H7 (cell line): ENCODE measurements around the gene MUC5AC. TPM values are rescaled to one million over a fixed set of nuclear protein-coding genes. Genes with fewer than 3 reads are reported as not detected.
A peak's percentile ranks its signal among the peaks of the same experiment; 100 is the strongest.

Experiments
- DNase-seq: peaks from one replicate; pipeline ENCODE4 v3.0.0; 2012
- H3K27me3 ChIP-seq: 2 replicates; pipeline ENCODE4 v1.6.0; 2011; ENCODE audit warnings: mild to moderate bottlenecking, low read length; ENCODE audit not compliant: control insufficient read depth, insufficient read depth
- H3K36me3 ChIP-seq: replicated peaks from 2 replicates; pipeline ENCODE4 v1.5.1; 2011; ENCODE audit warnings: low read length; ENCODE audit not compliant: control insufficient read depth, insufficient read depth
- H3K4me3 ChIP-seq: 2 replicates; pipeline ENCODE4 v1.5.1; 2011; ENCODE audit warnings: low read depth, mild to moderate bottlenecking, control low read depth, low read length, moderate library complexity; ENCODE audit not compliant: insufficient read depth
- total RNA-seq: library from RNA; depleted of rRNA; stranded (reverse); fragments of >200 nt; shearing (Covaris generic); gene quantifications from 2 replicates; pipeline ENCODE4 v1.2.3, GENCODE V29; 2014

MUC5AC gene
- total RNA-seq, 1 experiment from 2014 or later = not detected

- Histone ChIP-seq H3K27me3 (no peaks in the 10 kb centered on the region), H3K36me3 (no peaks in the 10 kb centered on the region), H3K4me3 (no peak overlapping the region)
- peak; percentile 65 for DNase-seq
Observed at GRCh38 chr11:1129143-1129610, 28.6 kb upstream of the MUC5AC start.

DNA sequence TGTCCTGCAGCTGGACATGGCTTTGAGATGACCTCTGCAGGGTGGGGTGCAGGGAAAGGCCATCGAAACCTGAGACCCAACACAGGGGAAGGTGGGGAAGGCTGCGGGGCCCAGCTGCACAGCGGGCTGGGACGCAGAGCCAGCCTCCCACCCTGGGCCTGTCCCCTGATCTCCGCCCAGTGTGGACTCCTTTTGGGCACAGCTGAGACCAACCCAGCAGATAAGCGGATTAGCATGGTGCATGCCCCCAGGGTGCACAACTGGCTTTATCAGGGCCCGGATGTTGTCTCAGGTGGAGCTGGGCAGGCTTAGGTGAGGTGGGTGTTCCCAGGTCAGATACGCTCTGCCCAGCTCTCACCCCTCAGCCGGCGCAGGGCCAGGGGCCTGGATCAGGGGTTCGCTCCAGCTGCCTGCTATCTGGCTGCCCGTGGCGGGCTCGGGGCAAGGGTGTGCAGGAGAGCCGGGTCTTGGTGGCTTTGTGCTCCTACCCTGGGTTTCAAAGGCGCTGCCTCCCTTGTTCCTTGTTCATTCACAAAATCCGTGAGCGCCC lies 28.1 kb upstream of the MUC5AC start:
- H3K4me3 ChIP-seq = no peak overlapping the region
- DNase-seq = peak; percentile 58
- H3K27me3 ChIP-seq = no peaks in the 10 kb centered on the region
- no peaks in the 10 kb centered on the region for H3K36me3 ChIP-seq

DNA sequence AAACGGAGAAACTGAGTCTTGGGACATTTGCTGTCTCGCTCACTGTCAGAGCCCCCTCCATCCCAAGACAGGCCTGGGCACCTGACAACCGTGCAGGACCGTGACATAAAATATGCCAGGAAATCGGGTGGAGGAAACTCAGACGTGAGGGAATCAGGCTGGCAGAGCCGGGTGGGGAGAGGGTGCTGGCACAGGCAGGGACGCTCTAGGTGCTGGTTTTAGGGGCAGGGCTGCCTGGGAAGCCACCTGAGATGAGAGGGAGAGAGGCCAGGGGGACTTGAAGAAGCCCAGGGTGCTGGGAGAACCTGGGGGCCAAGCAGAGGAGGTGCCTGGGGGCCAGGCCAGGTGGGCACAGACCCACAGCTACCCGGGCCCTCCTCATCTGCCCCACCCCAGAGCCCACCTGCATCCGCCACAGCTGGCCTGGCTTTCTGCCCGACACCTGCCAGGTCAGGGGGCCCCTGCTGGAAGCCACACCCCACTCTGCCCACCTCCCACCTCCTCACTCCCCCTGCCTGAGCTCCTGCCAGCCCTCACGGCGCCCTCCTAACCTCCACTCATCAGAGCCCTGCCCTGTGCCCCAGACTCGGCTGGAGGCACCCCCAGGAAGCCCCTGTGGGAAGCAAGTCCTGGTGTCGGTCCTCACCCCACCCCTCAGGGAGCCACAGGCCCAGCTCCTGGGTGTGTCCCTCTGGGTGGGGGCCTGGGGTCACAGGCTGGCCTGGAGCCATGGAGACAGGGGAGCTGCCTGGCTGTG lies 27.3 kb upstream of the MUC5AC start:
- Histone ChIP-seq H3K4me3 (no peak overlapping the region), H3K27me3 (no peaks in the 10 kb centered on the region), H3K36me3 (no peaks in the 10 kb centered on the region)
- DNase-seq = peak; percentile 57

DNA sequence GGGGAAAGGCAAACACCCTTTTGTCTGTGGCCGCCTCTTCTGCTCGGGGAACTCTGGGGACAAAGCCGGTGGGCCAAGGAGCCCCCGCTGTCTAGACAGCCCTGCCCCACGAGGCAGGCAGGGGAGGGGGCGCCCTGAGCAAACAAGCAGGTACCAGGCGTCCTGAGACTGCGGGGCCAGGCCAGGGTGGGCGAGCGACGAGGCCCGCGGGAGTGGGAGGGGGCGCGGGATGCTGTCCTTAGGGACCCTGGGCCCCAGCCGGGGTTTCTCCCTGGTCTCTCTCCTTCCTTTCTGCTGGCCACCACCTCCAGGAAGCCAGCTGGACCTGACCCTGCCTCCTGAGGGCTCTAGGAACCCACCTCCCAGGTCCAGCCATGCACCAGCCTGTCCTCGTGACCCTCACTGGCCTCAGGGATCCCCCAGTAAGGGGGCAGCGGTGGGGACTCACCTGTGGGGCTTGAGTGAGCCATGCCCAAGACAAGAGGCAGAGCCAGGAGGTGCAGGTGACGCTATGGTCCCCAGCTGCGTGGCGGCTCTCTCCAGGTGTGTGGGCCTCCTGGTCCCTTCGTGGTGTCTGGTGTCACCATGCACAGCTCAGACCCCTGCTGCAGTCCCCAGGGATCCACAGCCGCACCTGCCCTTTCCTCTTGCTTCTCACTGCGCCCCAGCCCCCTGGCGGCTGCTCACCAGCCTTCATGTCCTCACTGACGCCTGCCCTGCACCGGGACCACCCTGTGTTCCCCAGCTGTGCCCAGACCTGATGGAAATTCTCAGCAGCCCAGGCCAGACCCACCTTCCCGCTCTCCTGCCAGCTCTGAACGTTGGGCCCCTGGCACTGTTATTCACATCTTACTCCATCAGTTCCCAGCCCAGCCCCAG lies 26.5 kb upstream of the MUC5AC start:
- DNase-seq = peak; percentile 70
- Histone ChIP-seq H3K27me3 (no peaks in the 10 kb centered on the region), H3K4me3 (no peak overlapping the region)

GRCh38 chr11:1134848-1135445 lies 22.8 kb upstream of the MUC5AC start:
- Histone ChIP-seq H3K36me3 (no peaks in the 10 kb centered on the region), H3K27me3 (no peaks in the 10 kb centered on the region), H3K4me3 (no peak overlapping the region)
- DNase-seq = no peak

More for the DNA sequence above, 26.5 kb upstream of the MUC5AC start:
- no peaks in the 10 kb centered on the region for H3K36me3 ChIP-seq

DNA sequence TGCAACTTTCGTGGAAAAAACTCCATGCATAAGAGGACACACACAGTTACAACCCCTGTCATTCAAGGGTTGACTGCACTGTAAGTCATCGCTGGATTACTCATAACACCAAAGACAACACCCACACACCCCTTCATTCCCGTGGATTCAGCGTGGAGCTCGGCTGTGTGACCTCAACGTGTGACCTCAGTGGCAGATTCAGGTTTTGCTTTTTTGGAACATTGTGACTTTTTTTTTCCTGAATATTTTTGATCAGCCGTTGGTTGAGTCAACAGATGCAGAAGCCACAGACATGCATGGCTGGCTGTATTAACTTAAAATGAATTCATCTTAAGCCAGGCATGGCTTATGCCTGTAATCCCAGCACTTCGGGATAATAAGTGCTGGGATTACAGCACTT lies 19.7 kb upstream of the MUC5AC start:
- H3K27me3 ChIP-seq = no peaks in the 10 kb centered on the region
- no peak for DNase-seq
- H3K36me3 ChIP-seq = no peaks in the 10 kb centered on the region
- no peak overlapping the region for H3K4me3 ChIP-seq

DNA sequence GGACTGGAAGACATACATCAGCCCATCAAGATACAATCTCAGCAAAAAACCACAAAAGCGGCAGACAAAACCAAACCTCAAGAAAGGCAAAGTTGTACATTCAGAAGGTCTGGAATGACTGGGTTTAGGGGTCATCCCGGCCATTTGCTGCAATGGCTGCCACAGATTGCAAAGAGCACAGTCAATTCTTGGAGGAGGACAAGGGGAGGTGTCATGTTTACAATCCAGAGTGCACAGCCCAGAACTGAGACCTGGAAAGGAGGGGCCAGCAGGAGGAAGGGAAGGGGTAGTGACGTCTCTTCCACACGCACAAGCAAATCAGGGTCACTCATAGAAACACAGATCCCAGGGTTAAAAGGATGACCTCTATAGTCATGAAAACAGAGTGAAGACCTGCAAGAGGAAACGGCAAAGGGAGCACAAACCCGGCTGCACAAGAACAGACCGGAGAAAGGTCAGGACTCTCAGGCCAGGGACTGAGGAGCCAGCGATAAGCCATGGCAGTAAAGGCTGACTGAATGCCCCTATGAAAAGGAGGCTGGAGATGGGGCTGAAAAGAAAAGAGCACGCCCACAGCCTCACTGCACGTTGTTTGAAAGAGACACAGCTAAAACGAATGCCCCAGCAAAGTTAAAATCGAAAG lies 18.2 kb upstream of the MUC5AC start:
- DNase-seq = no peak
- no peaks in the 10 kb centered on the region for H3K36me3 ChIP-seq
- H3K27me3 ChIP-seq = no peaks in the 10 kb centered on the region
- H3K4me3 ChIP-seq = no peak overlapping the region

DNA sequence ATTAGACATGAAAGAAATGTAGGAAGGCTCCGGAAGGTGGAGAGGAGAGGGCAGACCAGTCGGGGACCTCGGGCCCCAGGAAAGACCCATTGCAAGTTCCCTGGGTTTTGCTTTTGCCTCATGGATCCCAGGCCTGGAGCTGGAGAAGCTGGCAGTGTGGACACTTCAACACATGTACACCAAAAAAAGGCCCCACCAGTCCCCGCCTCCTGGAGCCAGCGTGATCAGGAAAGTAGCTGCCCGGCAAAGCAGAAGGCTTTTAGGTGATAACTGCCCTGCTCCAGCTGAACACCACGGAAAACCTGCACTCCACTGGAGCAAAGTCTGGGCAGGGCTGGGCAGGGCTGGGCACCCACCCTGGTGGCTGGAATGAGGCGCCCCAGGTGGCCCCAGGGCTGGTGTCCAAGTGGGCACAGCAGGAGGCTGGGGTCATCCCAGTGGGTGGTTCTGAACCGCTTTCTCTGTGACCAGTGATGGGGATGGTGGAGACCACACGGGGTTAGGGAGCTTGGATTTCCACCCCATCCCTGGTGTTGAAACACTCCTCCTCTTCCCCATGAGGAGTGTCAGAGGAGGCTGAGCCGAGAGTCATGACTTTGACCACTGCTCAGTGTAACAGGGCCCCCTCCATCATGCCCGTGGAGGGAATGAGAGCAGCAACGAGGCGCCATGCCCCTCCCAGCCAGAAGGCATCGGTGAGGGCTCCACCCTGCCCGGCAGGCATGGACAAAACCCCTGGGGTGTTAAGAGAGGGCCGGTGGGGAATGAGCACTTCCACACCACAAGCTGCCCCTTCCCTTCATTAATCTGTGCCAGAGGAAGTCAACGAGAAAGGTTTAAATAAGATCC lies 16.9 kb upstream of the MUC5AC start:
- H3K27me3 ChIP-seq = no peaks in the 10 kb centered on the region
- no peak overlapping the region for H3K4me3 ChIP-seq
- H3K36me3 ChIP-seq = no peaks in the 10 kb centered on the region
- DNase-seq = no peak

GRCh38 chr11:1146365-1146764 lies 11.4 kb upstream of the MUC5AC start:
- H3K27me3 ChIP-seq = no peaks in the 10 kb centered on the region
- DNase-seq = peak; percentile 35
- no peaks in the 10 kb centered on the region for H3K36me3 ChIP-seq
- H3K4me3 ChIP-seq = no peak overlapping the region

GRCh38 chr11:1147792-1148191 lies 10.0 kb upstream of the MUC5AC start:
- Histone ChIP-seq H3K27me3 (no peaks in the 10 kb centered on the region), H3K4me3 (no peak overlapping the region), H3K36me3 (no peaks in the 10 kb centered on the region)
- DNase-seq = no peak

GRCh38 chr11:1148752-1149180 lies 9.0 kb upstream of the MUC5AC start:
- Histone ChIP-seq H3K4me3 (no peak overlapping the region), H3K27me3 (no peaks in the 10 kb centered on the region), H3K36me3 (no peaks in the 10 kb centered on the region)
- DNase-seq = peak; percentile 33

DNA sequence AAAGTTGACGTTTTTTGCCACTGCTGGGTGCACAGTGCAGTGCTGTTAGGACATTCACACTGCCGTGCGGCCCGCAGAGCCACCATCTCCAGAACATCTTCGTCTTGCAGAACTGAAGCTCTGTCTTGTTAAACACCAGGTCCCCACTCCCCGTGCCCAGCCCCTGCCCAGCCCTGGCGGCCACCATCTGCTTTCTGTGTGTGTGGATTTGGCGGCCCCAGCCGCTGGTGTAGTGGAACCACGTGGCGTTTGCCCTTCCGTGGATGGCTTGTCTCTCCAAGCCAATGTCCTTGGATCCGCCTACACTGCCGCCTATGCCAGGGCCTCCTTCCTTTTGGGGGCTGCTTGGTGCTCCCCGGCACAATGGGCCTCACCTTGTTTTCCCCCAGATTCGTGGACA lies 8.2 kb upstream of the MUC5AC start:
- H3K4me3 ChIP-seq = no peak overlapping the region
- DNase-seq = peak; percentile 18
- H3K27me3 ChIP-seq = no peaks in the 10 kb centered on the region
- H3K36me3 ChIP-seq = no peaks in the 10 kb centered on the region

DNA sequence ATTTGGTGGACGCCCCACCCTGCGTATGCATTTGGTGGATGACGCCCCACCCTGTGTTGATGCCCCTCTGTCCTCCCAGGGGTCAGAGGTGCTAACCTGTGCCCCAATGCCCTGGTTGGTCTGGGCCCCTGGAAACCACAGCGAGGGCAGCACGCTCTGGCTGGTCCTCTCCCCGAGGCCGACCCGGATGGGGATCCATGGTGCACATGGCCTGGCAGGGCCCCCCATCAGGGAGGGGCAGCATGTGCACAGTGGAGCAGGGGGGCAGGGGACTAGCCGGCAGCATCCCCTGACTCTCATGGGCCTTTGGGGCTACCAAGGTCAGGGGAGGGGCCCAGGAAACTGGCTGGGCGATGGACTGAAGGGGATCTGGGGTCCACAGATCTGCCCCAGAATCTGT lies 7.6 kb upstream of the MUC5AC start:
- Histone ChIP-seq H3K27me3 (no peaks in the 10 kb centered on the region), H3K36me3 (no peaks in the 10 kb centered on the region), H3K4me3 (no peak overlapping the region)
- DNase-seq = peak; percentile 39
